Dedifferentiated amniotic fluid mesenchymal stem cell (primary cell): ENCODE results near the gene TALDO1.
"Not testable (repeated sequence)": the region's sequence is repeated elsewhere in the genome, so short reads cannot be mapped to it uniquely, and the experiment has no call there.

Source experiments
- DNase-seq: peaks from one replicate; pipeline ENCODE4 v3.0.0-alpha.2; 2016; ENCODE audit errors: extremely low spot score

Gene TALDO1

GRCh38 chr11:719214-720016 lies 27.8 kb upstream of the TALDO1 start:
- no peak for DNase-seq

DNA sequence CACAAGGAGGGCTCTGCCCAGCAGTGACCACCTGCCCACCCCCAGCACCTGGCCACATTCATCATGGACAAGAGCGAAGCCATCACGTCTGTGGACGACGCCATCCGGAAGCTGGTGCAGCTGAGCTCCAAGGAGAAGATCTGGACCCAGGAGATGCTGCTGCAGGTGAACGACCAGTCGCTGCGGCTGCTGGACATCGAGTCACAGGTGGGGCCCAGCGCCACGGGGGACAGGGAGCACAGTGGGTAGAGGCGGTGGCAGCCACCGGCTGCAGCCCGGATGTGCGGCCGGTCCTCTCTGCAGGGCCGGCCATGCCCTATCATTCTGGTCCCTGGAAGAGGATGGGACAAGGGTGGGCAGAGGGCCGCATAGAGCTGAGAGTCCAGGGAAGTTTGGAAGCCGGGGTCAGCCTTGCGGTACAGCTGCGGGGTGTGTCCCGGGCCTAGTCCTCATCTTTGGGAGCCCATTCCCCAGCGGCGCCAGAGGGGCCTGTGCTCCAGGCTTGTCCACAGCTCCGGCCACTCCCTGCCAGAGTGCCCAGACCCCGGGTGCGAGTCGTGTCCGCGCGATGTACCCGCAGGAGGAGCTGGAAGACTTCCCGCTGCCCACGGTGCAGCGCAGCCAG lies 27.1 kb upstream of the TALDO1 start:
- DNase-seq, result no peak

DNA sequence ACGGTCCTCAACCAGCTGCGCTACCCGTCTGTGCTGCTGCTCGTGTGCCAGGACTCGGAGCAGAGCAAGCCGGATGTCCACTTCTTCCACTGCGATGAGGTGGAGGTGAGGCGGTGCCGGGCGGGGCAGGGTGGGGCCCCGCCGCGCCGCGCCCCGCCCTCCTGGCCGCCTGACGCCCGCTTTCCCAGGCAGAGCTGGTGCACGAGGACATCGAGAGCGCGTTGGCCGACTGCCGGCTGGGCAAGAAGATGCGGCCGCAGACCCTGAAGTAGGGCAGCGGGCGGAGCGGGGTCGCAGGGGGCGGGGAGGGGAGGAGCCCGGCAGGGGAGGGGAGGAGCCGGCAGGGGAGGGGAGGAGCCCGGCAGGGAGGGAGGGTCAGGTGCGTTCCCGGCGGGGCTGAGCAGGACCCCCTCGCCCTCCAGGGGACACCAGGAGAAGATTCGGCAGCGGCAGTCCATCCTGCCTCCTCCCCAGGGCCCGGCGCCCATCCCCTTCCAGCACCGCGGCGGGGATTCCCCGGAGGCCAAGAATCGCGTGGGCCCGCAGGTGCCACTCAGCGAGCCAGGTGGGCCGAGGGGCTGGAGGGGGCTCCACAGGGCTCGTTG lies 26.5 kb upstream of the TALDO1 start:
- no peak for DNase-seq

GRCh38 chr11:721247-721740 lies 26.0 kb upstream of the TALDO1 start:
- no peak for DNase-seq

GRCh38 chr11:721741-722345 lies 25.4 kb upstream of the TALDO1 start:
- no peak for DNase-seq

- DNase-seq, result no peak
Measured at GRCh38 chr11:722346-722811, 24.9 kb upstream of the TALDO1 start.

- DNase-seq, result peak; percentile 34
Measured at GRCh38 chr11:723120-723883, 24.0 kb upstream of the TALDO1 start.

DNA sequence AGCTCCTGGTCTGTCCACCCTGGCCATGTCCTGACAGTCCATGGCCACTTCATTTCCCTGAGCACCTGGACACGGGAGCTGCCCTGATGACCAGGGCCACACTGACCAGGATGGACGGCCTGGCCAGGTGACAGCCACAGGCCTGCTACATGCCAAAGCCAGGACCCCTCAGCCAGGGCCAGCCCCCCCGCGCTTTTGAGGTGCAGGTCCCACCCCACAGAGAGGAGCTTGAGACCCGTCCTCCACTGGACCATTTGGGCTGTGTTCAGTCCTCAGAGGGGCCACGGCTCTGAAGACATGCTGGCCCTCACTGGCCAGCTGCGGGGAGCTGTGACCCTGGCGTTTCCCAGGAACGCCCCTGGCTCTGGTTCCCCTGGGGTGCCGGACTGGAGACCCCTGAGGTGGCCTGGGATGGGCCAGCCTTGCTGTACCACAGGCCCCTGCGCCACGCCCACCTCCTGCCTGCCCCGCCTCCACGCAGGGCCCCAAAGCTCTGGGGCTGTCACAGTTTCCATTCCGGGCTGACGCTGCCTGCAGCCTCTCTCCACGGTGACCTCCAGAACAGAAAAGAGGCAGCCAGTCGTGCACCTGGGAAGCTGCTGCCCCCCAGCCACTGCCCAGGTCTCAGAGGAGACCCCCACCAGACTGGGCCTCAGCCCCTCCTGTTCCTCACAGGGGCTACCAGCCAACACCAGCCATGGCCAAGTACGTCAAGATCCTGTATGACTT lies 23.1 kb upstream of the TALDO1 start:
- DNase-seq, result no peak

GRCh38 chr11:724778-725386 lies 22.4 kb upstream of the TALDO1 start:
- DNase-seq, result no peak

DNA sequence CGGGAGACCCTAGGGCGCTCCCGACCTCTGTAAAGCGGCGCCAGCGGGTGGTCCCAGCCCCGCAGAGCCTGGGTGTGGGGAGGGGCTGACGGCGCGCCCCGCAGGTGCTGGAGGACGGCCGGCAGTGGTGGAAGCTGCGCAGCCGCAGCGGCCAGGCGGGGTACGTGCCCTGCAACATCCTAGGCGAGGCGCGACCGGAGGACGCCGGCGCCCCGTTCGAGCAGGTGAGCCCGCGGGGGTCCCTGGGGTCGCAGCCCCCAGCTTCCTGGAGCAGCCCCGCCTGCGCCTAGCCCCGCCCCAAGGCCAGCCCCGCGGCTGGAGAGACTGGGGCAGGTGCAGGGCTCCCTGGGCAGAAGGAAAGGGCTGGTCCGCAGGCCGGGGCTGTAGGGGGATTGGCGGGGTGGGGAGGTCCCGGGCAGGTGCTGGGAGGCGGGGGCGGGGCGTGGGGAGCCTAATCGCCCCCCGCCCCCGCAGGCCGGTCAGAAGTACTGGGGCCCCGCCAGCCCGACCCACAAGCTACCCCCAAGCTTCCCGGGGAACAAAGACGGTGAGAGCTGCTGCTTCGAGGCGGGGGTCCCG lies 21.6 kb upstream of the TALDO1 start:
- no peak for DNase-seq

DNA sequence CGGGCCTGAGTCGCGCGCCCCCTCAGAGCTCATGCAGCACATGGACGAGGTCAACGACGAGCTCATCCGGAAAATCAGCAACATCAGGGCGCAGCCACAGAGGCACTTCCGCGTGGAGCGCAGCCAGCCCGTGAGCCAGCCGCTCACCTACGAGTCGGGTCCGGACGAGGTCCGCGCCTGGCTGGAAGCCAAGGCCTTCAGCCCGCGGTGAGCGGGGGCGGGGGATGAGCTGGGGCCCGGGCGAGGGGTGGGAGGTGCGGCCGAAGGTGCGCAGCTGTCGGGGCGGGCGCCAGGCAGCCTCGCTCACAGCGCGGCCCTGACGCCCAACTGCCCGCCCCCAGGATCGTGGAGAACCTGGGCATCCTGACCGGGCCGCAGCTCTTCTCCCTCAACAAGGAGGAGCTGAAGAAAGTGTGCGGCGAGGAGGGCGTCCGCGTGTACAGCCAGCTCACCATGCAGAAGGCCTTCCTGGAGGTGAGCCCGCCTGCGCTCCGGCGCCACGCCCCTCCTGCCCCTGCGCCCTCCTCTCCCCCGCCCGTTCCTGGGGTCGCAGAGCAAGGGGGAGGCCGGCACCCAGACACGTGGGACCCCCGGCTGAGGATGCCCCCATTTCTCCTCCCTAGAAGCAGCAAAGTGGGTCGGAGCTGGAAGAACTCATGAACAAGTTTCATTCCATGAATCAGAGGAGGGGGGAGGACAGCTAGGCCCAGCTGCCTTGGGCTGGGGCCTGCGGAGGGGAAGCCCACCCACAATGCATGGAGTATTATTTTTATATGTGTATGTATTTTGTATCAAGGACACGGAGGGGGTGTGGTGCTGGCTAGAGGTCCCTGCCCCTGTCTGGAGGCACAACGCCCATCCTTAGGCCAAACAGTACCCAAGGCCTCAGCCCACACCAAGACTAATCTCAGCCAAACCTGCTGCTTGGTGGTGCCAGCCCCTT lies 20.7 kb upstream of the TALDO1 start:
- no peak for DNase-seq

- DNase-seq, result no peak
Measured at GRCh38 chr11:727281-727701, 20.0 kb upstream of the TALDO1 start.

DNA sequence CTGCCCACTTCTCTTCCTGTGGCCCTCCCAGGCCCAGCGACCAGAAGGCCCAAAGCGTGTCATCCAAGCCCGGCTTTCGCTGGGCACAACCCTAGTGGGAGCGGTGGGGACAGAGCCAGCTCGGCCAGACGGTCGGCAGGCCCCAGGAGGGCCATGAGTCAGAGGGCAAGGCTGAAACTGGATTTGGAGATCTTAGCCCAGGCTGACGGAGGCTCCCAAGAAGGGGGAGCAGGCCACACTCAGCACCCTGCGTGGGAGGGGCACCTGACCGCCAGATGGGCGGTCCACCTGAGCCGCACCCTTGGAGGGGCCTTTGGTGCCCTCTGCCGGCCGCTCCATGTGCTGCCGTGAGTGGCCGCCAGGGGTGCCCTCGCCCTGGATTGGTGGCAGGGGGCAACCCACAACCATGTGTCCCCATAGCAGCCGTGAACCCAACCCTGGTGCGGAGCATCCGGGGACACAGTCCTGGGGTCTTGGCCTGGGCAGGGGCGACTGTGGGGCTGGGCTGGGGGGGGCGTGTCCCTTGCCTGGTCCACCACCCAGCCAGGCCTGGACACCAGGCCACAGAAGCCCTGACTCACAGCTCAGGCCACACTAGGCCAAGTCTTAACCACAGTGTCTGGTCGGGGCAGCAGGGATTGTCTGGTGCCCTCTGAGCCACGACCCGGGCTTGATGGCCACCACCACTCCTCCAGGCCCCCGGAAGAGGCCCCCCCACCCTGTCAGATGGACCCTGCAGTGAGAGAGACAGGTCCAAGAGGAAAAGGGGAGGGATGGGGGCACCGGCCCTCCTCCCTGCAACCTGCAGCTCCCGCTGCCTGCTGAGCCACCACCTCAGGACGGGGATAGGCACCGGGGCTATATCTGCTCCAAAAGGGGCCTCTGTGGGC lies 19.2 kb upstream of the TALDO1 start:
- DNase-seq, result no peak

DNA sequence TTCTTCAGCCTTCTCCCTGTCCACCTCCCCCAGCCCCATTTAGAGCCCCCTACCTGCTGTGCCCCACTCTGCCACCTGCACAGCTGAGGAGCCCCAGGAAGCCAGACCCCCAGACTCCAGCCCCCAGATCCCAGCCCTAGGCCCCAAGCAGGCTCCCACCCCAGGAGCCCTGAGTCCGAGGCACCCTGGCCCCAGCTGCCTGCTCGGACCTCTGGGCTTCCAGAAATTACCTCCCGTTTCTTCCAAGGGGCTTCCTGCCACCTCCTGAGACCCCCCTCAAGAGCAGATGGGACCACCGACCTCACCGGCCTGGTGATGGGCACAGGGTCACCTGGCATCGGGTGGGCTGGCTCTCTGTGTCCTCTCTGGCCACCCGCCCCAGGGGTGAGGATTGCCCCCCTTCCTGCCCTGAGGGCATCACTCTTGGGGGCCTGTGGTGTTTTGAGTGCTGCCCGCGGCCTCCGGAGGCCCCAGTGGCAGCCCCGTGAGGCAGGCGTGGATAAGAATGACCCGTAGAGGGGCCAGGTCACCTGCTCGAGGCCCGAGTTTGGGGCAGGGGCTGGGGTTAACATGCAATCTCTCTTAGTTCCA lies 18.3 kb upstream of the TALDO1 start:
- DNase-seq, result no peak

- no peak for DNase-seq
Measured at GRCh38 chr11:729492-730074, 17.7 kb upstream of the TALDO1 start.

DNA sequence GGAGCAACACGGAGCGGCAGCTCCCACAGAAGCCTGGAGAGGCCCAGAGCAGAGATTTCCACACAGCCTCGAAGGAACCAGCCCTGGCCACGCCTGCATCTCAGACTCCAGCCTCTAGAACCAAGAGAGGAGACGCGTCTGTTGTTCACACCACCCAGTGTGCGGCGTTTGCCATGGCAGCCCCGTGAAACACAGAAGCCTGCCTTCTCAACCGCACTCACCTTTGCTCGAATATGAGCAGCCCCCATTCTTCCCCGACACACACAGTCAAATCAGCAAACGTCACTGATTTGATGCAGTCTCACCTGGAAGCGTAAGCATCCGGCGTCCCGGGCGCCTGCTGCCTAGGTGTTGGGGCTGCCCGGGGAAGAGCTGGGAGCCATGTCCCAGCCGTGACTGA lies 14.2 kb upstream of the TALDO1 start:
- DNase-seq, result no peak

- not testable (repeated sequence) for DNase-seq
Measured at GRCh38 chr11:734541-734940, 12.7 kb upstream of the TALDO1 start.
